Activated naive CD8-positive, alpha-beta T cell treated with anti-CD3 and anti-CD28 coated beads, Interleukin-2, amount 10 ng/mL, durations not matched to agents 7 days and 5 days (primary cell): ENCODE data around the gene LYSMD3. TPM values are rescaled to one million over a fixed set of nuclear protein-coding genes. Genes with fewer than 3 reads are reported as not detected.
"Not testable (repeated sequence)": the region's sequence is repeated elsewhere in the genome, so short reads cannot be mapped to it uniquely, and the experiment has no call there.

ENCODE experiments used
- ATAC-seq: fragments of 150-1000 bp; cut with Tn5 transposase; one replicate; pipeline ENCODE4 v1.10.0; 2021; ENCODE audit warnings: low read depth, moderate library complexity
- POLR2A ChIA-PET: fragments of 350-600 bp; sonication (Branson Sonifier 250); formaldehyde crosslinking; loops from one replicate; lab custom pipeline; 2021; ENCODE audit warnings: antibody characterized with exemption; lab: Charles Lee
- DNase-seq: peaks from one replicate; pipeline ENCODE4 v3.0.0; 2021
- H3K27ac Mint-ChIP-seq: one replicate; pipeline ENCODE4 v1.8.0; 2022; ENCODE audit warnings: mild to moderate bottlenecking, mixed read lengths
- H3K27me3 Mint-ChIP-seq: one replicate; pipeline ENCODE4 v1.8.0; 2022; ENCODE audit warnings: mild to moderate bottlenecking, moderate library complexity, mixed read lengths
- H3K36me3 Mint-ChIP-seq: one replicate; pipeline ENCODE4 v1.8.0; 2021; ENCODE audit warnings: mild to moderate bottlenecking, mixed read lengths
- H3K4me1 Mint-ChIP-seq: one replicate; pipeline ENCODE4 v1.8.0; 2021; ENCODE audit warnings: mixed read lengths
- H3K4me3 Mint-ChIP-seq: one replicate; pipeline ENCODE4 v1.8.0; 2022; ENCODE audit warnings: mild to moderate bottlenecking, moderate library complexity, mixed read lengths
- H3K9me3 Mint-ChIP-seq: one replicate; pipeline ENCODE4 v1.8.0; 2021; ENCODE audit warnings: mixed read lengths
- total RNA-seq, 2 experiments: library from RNA; stranded (reverse); gene quantifications; one replicate each; pipeline ENCODE4 v1.2.3, GENCODE V29; 2021

LYSMD3 gene
- 10 to 100 TPM; 21.3 to 22.0 TPM for total RNA-seq

DNA sequence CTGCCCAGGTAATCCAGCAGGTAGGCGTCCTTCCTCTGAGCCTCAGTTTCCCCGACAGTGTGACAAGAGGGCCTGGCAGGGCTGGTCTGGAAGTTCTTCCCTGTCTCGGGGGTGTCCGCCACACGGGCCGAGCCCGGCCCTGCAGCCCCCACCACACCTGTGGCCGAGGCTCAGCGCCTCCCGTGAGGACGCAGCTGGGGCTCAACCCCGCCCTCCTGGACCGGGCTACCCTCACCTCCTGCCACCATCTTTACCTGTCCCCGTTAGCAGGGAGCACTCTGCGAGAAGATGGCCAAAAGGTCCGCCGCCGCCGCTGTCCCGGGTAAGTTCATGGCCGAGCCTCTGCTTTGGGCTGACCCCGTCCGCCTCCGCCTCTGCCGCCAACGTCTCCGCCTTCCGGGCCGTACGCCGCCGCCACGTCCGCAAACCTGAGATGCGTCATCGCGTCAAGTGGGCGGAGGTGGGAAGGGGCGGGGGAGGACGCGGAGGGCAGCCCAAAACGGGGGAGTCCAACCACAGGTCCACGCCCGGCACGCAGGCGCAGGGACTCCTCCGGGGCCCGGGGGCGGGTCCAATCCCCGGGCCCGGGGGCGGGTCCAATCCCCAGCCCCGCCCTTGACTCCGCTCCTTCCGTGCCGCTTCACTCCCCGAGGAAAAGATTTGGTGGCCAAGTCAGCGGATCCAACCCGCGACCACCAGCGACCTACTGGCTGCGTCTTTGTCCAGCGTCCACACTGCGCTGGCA, at the start of gene LYSMD3:
LYSMD3 (minus strand) TSS at position 391 of the 745 bp plus-strand sequence. CDS start 4,295 bp downstream, outside the sequence.
- ATAC-seq (peak; percentile 95), DNase-seq (peak; percentile 95)
- H3K4me3 Mint-ChIP-seq = peak within 1 kb of the TSS; percentile 99
- H3K9me3 Mint-ChIP-seq = no peaks in the 10 kb centered on the region
- peaks cover 14% of the 10 kb centered on the region for H3K36me3 Mint-ChIP-seq
- peak within 1 kb of the TSS; percentile 97 for H3K27ac Mint-ChIP-seq
- peaks cover 15% of the 10 kb centered on the region for H3K27me3 Mint-ChIP-seq
- POLR2A ChIA-PET = interaction anchor here (0.7 to 2.3 kb wide), 4 partner anchors 10 to 120 kb away, joined by 3 to 21 read pairs (median 8); partner anchors contain the start of genes CETN3, MBLAC2 and POLR3G
- peaks cover 17% of the 10 kb centered on the region for H3K4me1 Mint-ChIP-seq

DNA sequence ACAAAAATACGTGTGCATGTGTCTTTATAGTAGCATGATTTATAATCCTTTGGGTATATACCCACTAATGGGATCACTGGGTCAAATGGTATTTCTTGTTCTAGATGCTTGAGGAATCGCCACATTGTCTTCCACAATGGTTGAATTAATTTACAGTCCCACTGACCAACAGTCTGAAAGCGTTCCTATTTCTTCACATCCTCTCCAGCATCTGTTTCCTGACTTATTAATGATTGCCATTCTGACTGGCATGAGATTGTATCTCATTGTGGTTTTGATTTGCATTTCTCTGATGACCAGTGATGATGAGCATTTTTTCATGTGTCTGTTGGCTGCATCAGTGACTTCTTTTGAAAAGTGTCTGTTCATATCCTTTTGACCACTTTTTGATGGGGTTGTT, 47.2 kb upstream of the LYSMD3 start:
- H3K27ac Mint-ChIP-seq, H3K4me1 Mint-ChIP-seq, POLR2A ChIA-PET, DNase-seq, H3K9me3 Mint-ChIP-seq, H3K4me3 Mint-ChIP-seq, ATAC-seq, H3K36me3 Mint-ChIP-seq: not testable (repeated sequence)
- peaks cover 19% of the 10 kb centered on the region for H3K27me3 Mint-ChIP-seq

DNA sequence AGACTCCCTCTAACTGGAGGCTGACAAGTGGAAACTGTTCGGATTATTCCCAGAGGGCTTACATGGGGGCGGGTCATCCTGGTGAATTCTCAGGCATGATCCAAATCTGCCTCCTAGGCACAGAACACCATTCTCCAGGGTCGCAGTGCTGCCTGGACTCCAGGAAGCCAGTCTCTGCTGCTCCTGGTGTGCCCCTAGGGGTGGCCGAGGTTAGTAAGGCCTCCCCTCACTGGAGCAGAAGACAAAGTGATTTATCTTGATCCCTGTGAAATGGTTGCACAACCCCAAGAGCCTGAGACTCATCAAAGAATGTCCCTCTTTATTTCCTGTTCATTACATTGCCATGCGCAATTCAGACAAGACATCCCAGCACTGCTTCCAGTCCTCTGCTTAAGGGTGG, 46.3 kb upstream of the LYSMD3 start:
- H3K27me3 Mint-ChIP-seq = peaks cover 19% of the 10 kb centered on the region
- POLR2A ChIA-PET = no interaction called here
- DNase-seq = no peak
- H3K9me3 Mint-ChIP-seq = peaks cover 6% of the 10 kb centered on the region
- ATAC-seq = no peak
- H3K36me3 Mint-ChIP-seq = no peaks in the 10 kb centered on the region
- no peak overlapping the region for H3K27ac Mint-ChIP-seq
- no peaks in the 10 kb centered on the region for H3K4me1 Mint-ChIP-seq
- H3K4me3 Mint-ChIP-seq = no peak overlapping the region

DNA sequence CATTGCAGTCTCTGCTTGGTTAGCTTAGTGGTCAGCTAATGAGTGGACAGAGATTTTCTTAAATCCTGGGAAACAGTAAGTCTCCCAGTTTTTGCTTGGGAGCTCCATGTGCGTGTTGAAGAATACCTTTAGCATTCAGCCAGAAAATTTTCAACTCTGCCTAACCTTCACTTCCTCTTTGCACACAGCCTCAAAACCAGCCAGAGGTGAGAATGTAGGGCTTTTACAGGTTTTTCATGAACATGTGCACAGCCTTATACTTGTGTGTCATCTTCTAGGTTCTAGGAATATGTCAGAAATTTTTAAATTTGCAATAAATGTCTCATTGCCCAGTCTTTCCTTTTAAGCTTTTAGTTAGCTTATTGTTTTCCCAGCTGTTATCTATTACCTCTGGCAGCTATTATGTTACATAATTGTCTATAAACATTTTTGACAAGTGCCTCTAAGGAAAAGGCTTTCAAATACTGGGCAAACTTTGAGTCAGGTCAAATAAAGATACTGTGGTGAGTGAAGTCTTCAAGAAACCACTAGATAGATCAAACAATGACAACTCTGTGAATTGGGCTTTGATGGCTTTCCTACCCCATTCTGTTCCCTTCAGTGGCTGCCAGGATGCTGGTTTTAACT, 41.9 kb upstream of the LYSMD3 start:
- Mint-ChIP-seq H3K4me1 (no peaks in the 10 kb centered on the region), H3K9me3 (peaks cover 1% of the 10 kb centered on the region), H3K36me3 (no peaks in the 10 kb centered on the region), H3K27me3 (peaks cover 30% of the 10 kb centered on the region), H3K27ac (no peak overlapping the region), H3K4me3 (no peak overlapping the region)
- DNase-seq (no peak), ATAC-seq (no peak)
- POLR2A ChIA-PET = no interaction called here

DNA sequence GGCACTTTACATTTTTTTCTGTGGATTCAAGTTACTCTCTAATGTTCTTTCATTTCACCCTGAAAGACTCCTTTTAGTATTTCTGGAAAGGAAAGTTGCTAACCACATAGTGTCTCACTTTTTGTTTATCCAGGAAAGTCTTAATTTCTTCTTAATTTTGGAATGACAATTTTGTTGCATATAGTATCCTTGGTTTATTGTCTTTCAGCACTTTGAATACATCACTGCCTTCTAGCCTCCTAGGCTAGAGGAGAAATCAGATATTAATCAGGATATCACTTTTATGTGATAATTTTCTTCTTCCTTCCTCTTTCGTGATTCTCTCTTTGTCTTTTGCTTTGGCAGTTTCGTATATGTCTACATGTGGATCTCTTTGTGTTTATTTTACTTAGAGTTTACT, 40.6 kb upstream of the LYSMD3 start:
- peaks cover 30% of the 10 kb centered on the region for H3K27me3 Mint-ChIP-seq
- no peak overlapping the region for H3K27ac Mint-ChIP-seq
- ATAC-seq = no peak

DNA sequence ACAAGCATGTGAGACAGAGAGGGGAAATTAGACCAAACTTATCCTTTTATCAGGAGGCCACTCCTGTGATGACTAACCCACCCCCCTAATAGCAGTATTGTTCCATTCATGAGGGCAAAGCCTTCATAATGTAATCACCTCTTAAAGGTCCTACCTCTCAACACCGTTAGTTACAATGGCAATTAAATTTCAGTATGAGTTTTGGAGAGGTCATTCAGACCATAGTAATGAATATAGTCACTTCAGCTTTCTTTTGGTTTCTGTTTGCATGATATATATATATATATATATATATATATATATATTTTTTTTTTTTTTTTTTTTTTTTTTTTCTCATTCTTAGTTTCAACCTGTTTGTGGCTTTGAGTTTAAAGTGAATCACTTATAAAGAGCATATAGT, 39.7 kb upstream of the LYSMD3 start:
- Mint-ChIP-seq H3K27ac (no peak overlapping the region), H3K9me3 (peaks cover 1% of the 10 kb centered on the region), H3K4me1 (no peaks in the 10 kb centered on the region), H3K27me3 (peaks cover 27% of the 10 kb centered on the region), H3K36me3 (no peaks in the 10 kb centered on the region), H3K4me3 (no peak overlapping the region)
- POLR2A ChIA-PET = no interaction called here
- DNase-seq (no peak), ATAC-seq (no peak)

More for the DNA sequence above, 40.6 kb upstream of the LYSMD3 start:
- H3K9me3 Mint-ChIP-seq = peaks cover 1% of the 10 kb centered on the region
- no peaks in the 10 kb centered on the region for H3K36me3 Mint-ChIP-seq
- POLR2A ChIA-PET = no interaction called here
- DNase-seq = no peak
- no peaks in the 10 kb centered on the region for H3K4me1 Mint-ChIP-seq
- no peak overlapping the region for H3K4me3 Mint-ChIP-seq

DNA sequence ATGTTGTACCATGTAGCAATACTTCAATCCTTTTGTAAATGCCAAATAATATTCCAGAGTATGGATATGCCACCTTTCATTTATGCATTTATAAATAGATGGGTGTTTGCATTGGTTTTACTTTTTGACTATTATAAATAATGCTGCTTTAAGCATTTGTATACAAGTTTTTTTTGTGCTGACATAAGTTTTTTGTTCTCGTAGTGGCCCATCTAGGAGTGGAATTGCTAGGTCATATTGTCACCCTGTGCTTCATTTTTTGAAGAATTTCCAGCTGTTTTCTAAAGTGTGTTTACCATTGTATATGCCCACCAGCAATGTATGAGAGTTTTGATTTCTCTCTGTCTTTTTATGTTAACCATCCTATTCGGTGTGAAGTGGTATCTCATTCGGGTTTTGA, 36.1 kb upstream of the LYSMD3 start:
- H3K9me3 Mint-ChIP-seq = peaks cover under 1% of the 10 kb centered on the region
- H3K4me1 Mint-ChIP-seq = no peaks in the 10 kb centered on the region
- ATAC-seq (no peak), DNase-seq (no peak)
- H3K27ac Mint-ChIP-seq = no peak overlapping the region
- H3K36me3 Mint-ChIP-seq = no peaks in the 10 kb centered on the region
- POLR2A ChIA-PET = no interaction called here
- no peak overlapping the region for H3K4me3 Mint-ChIP-seq
- H3K27me3 Mint-ChIP-seq = peaks cover 28% of the 10 kb centered on the region

DNA sequence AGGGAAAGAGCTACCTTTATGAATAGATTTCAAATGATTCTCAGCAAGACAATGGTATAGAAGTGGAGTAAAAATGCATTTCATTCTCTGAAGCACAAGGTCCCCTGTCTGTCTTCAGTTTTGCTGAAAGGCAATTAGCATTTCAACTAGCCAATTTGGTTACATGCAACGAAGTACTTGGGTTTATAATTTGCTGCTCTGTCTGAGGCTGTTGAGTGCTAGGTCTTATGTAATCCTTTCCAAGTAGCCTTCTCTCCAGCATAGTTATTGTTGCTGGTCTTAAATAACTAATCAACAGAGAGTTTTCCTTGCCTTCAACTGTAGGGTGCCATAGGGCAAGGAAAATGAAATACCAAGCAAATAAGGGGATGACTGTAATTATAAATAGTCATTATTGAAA, 33.7 kb upstream of the LYSMD3 start:
- peaks cover 42% of the 10 kb centered on the region for H3K27me3 Mint-ChIP-seq
- H3K27ac Mint-ChIP-seq = no peak overlapping the region
- H3K9me3 Mint-ChIP-seq = no peaks in the 10 kb centered on the region
- DNase-seq (no peak), ATAC-seq (no peak)
- peaks cover 3% of the 10 kb centered on the region for H3K4me1 Mint-ChIP-seq
- H3K36me3 Mint-ChIP-seq = no peaks in the 10 kb centered on the region
- H3K4me3 Mint-ChIP-seq = no peak overlapping the region
- POLR2A ChIA-PET = no interaction called here

DNA sequence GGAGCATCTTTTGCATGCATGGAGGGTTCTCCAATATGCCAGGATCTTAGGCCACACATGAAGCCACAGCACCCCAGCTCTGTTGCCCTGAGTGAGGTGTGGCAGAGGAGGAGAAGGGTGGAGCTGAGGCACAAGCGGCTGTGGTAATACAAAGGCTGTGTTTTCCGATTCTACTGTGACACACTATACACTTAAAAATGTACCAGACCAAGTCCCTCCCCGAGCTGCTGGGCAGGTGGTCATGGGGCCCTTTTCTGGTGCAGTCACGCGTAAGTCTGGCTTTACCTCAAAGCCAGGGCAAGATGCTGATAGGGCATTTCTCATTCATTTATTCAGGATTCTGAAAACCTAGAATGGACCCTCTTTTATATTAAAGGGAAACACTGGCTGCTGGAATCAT, 33.0 kb upstream of the LYSMD3 start:
- peaks cover 3% of the 10 kb centered on the region for H3K4me1 Mint-ChIP-seq
- POLR2A ChIA-PET = no interaction called here
- H3K36me3 Mint-ChIP-seq = no peaks in the 10 kb centered on the region
- no peak for ATAC-seq
- H3K9me3 Mint-ChIP-seq = no peaks in the 10 kb centered on the region
- no peak overlapping the region for H3K4me3 Mint-ChIP-seq
- H3K27ac Mint-ChIP-seq = no peak overlapping the region
- DNase-seq = no peak
- peaks cover 42% of the 10 kb centered on the region for H3K27me3 Mint-ChIP-seq

DNA sequence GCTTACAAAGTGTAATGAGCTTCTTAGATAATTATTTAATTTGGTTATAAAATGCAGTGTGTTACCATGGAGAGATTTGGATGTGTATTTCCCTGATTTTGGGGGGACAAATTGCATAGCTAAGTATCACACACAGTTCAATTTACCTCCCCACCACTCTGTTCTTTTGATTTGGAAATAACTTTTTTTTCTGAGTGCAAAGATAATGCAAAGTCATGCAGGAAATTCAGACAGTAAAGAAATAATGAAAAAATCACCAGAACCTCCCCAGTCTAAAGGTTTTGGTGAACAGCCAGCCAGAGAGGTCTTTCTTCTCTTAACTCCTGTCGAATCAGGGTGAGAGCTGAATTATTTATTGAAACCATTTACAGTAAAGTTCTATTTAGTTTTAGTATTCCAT, 32.4 kb upstream of the LYSMD3 start:
- DNase-seq (no peak), ATAC-seq (no peak)
- POLR2A ChIA-PET = no interaction called here
- Mint-ChIP-seq H3K27ac (no peak overlapping the region), H3K27me3 (peaks cover 43% of the 10 kb centered on the region), H3K4me3 (no peak overlapping the region), H3K9me3 (no peaks in the 10 kb centered on the region), H3K4me1 (peaks cover 3% of the 10 kb centered on the region), H3K36me3 (no peaks in the 10 kb centered on the region)

DNA sequence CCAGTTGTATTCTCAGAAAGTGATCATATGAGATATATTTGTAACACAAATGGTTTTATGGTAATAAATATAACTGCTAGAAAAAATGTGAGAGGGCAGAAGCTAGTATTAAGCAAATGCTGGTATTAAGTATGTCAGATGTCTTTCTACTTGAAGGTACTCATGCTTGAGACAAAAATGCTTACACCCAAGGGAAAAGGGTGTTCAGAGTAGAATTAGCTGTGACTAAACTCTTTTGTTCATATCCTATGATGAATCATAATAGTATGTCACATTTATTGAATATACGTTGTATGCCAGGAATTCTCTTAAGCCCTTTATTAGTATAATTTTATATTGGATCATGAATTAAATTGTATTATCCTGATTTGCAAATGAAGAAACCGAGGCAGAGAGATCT, 31.4 kb upstream of the LYSMD3 start:
- Mint-ChIP-seq H3K4me1 (peaks cover 3% of the 10 kb centered on the region), H3K27ac (no peak overlapping the region), H3K36me3 (no peaks in the 10 kb centered on the region), H3K9me3 (no peaks in the 10 kb centered on the region), H3K4me3 (no peak overlapping the region), H3K27me3 (peaks cover 50% of the 10 kb centered on the region)
- no peak for DNase-seq
- no peak for ATAC-seq
- POLR2A ChIA-PET = no interaction called here

DNA sequence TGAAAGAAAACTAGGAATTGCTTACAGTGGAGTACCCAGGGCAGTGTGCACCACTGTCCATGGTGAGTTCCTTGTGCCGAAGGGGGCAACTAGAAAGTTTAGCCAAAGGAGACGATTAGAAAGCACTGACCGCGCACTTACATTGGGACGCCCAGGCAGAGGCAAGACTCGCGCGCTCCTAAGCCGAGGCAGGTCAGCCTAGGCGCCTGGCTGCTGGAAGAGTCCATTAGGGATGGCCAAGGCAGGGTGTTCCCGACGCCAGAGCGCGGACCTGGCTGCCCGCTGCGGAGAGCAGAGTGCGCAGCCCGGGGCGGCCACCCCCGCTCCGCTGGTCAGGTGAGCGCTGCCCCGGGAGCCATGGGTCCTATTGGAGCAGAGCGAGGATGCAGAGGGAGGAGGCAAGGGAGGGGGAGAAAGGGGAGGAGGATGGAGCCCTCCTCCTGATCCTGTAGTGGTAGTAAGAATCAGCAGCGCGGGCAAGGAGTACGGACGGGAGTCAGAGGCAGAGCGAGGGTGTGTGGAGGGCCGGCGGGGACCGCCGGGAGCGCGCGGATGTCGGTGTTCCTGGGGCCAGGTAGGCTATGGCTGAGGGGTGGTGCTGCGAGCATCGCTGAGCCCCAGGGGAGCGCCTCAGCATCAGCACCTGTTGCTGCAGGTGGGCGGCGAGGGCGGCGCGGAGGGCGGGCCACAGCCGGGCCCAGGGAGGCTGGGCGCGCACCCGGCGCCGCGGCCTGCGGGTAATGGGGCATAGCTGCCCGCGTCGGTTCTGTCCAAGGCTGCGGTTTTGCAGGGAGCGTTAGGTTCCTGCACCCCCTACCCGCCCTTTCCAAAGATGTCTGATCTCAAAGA, 29.2 kb upstream of the LYSMD3 start, which contains the start of gene ADGRV1:
ADGRV1 (plus strand) TSS at position 454 of the 849 bp plus-strand sequence; CDS start at position 553, 99 bp downstream.
- H3K9me3 Mint-ChIP-seq = no peaks in the 10 kb centered on the region
- H3K4me1 Mint-ChIP-seq = peaks cover 3% of the 10 kb centered on the region
- peak; percentile 32 for DNase-seq
- no peaks in the 10 kb centered on the region for H3K36me3 Mint-ChIP-seq
- peak within 1 kb of the TSS; percentile 55 for H3K4me3 Mint-ChIP-seq
- no peak within 1 kb of the TSS for H3K27ac Mint-ChIP-seq
- H3K27me3 Mint-ChIP-seq = peaks cover 63% of the 10 kb centered on the region
- peak; percentile 63 for ATAC-seq
- POLR2A ChIA-PET = no interaction called here

DNA sequence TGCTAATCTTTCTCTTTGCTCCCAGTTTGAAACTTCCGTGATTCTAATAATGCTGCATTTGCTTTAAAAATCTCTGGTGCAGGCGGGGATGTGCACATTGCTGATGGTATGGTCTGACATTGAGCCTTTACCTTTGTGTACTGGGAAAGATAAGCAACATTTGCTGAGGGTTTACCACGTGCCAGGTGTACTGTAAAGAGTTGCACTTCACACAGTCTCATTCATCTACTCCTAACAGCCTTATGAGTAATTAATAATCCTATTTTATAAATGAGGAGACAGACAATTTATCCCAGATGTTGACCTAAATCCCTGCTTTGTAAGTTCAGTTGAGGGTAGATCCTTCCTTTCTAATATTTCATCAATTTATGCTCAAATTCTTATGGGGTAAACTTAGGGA, 28.5 kb upstream of the LYSMD3 start:
- Mint-ChIP-seq H3K36me3 (no peaks in the 10 kb centered on the region), H3K27ac (no peak overlapping the region), H3K4me1 (peaks cover 3% of the 10 kb centered on the region), H3K9me3 (no peaks in the 10 kb centered on the region), H3K4me3 (peak overlapping the region; percentile 55), H3K27me3 (peaks cover 66% of the 10 kb centered on the region)
- POLR2A ChIA-PET = no interaction called here
- DNase-seq = no peak
- no peak for ATAC-seq
